OCI-LY1 (cell line): ENCODE results near the gene EVC.

Source experiments
- EZH2 ChIP-seq: fragments of 200-600 bp; sonication (generic), shearing (Covaris generic); IDR thresholded peaks from 2 replicates; pipeline ENCODE4 v1.8.0; 2017; ENCODE audit warnings: borderline replicate concordance, mixed run types, mild to moderate bottlenecking, antibody characterized with exemption, low read length, moderate library complexity, mixed read lengths
- TF ChIP-seq, protein P1 (sequence below): fragments of 200-600 bp; sonication (generic), shearing (Covaris generic); IDR thresholded peaks from 2 replicates; pipeline ENCODE4 v1.5.1; 2017; ENCODE audit warnings: mild to moderate bottlenecking, antibody characterized with exemption, low read length, moderate library complexity, mixed read lengths

DNA sequence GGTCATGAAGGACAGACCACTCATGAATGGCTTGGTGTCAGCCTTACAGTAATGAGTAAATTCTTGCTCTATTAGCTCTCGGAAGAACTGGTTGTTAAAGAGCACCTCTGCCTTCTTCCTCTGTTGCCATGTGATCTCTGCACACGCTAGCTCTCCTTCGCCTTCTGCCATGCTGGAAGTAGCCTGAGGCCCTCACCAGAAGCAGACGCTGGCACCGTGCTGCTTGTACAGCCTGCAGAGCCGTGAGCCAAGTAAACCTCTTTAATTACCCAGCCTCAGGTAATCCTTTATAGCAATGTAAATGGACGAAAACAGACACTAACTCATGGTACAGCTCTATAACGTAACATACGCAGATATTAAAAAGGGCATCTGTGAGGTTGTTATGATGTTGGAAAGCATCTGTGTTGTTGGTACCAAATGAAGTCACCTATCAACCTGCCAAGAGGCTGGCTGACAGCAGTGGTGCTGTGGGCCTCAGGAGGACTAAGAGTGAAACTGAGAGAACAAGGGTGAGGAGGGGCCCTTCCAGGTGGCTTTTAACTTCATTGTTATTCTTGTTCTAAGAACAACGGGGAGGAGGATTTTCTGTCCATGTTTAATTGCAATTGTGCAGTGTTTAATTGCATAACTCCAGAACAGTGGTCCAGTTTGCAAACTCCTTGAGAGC, 112.7 kb downstream of the EVC start:
- TF ChIP-seq, protein P1, sequence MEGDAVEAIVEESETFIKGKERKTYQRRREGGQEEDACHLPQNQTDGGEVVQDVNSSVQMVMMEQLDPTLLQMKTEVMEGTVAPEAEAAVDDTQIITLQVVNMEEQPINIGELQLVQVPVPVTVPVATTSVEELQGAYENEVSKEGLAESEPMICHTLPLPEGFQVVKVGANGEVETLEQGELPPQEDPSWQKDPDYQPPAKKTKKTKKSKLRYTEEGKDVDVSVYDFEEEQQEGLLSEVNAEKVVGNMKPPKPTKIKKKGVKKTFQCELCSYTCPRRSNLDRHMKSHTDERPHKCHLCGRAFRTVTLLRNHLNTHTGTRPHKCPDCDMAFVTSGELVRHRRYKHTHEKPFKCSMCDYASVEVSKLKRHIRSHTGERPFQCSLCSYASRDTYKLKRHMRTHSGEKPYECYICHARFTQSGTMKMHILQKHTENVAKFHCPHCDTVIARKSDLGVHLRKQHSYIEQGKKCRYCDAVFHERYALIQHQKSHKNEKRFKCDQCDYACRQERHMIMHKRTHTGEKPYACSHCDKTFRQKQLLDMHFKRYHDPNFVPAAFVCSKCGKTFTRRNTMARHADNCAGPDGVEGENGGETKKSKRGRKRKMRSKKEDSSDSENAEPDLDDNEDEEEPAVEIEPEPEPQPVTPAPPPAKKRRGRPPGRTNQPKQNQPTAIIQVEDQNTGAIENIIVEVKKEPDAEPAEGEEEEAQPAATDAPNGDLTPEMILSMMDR = no peak
- TF ChIP-seq EZH2 = no peak
